Lung (tissue), 12 donors: ENCODE data around the gene UBAP1L. TPM values are rescaled to one million over a fixed set of nuclear protein-coding genes. Genes with fewer than 3 reads are reported as not detected.

Experiments
- ATAC-seq: fragments of 200-7000 bp; cut with Tn5 transposase; one replicate; pipeline ENCODE4 v1.9.1; 2020; ENCODE audit warnings: moderate number of reproducible peaks; ENCODE audit not compliant: insufficient read depth, low FRiP score
- DNase-seq, 3 donors: peaks; one replicate each; pipeline ENCODE4 v3.0.0-alpha.2; 2013 to 2017
- H3K27ac ChIP-seq, 2 donors: one replicate each; pipeline ENCODE4 v1.5.1; 2013; ENCODE audit warnings: mild to moderate bottlenecking in 2 of 2, moderate library complexity in 2 of 2, control low read depth in 1 of 2, inconsistent platforms in 1 of 2, low read depth in 1 of 2, low read length in 1 of 2
- H3K27me3 ChIP-seq, 3 donors: one replicate each; pipeline ENCODE4 v1.5.1; 2013; ENCODE audit warnings: low read length in 2 of 3; ENCODE audit not compliant: control insufficient read depth in 3 of 3, insufficient read depth in 3 of 3
- H3K36me3 ChIP-seq, 4 donors: one replicate each; pipeline ENCODE4 v1.5.1; 2013; ENCODE audit warnings: low read length in 4 of 4, mild to moderate bottlenecking in 1 of 4, moderate library complexity in 1 of 4; ENCODE audit not compliant: control insufficient read depth in 4 of 4, insufficient read depth in 4 of 4
- H3K4me1 ChIP-seq, 5 donors: one replicate each; pipeline ENCODE4 v1.5.1; 2013; ENCODE audit warnings: low read length in 5 of 5, mild to moderate bottlenecking in 2 of 5, moderate library complexity in 1 of 5; ENCODE audit not compliant: control insufficient read depth in 5 of 5, insufficient read depth in 5 of 5
- H3K4me3 ChIP-seq: one replicate; pipeline ENCODE4 v1.5.1; 2013; ENCODE audit warnings: mild to moderate bottlenecking, control low read depth, moderate library complexity
- H3K9ac ChIP-seq, 2 donors: one replicate each; pipeline ENCODE4 v1.5.1; 2013; ENCODE audit warnings: low read length in 2 of 2, control low read depth in 1 of 2; ENCODE audit not compliant: insufficient read depth in 1 of 2
- H3K9me3 ChIP-seq, 4 donors: one replicate each; pipeline ENCODE4 v1.5.1; 2013; ENCODE audit warnings: low read length in 3 of 4, mild to moderate bottlenecking in 1 of 4, moderate library complexity in 1 of 4; ENCODE audit not compliant: control insufficient read depth in 4 of 4, insufficient read depth in 3 of 4
- WGBS, 2 donors: extraction: QIAGEN DNeasy Blood & Tissue Kit; methylation state at CpG; one replicate each; pipeline ENCODE4 v1.1.7; 2013; 5-methylcytosine and 5-hydroxymethylcytosine counted together
- polyA plus RNA-seq, 2 donors: library from polyadenylated mRNA; stranded (reverse); fragments of 200-250 nt; gene quantifications; one replicate each; pipeline ENCODE4 v1.2.1, GENCODE V29; 2013
- total RNA-seq, 2 donors: library from RNA; depleted of rRNA in 1 of 2; stranded (reverse); fragments of >200 nt in 1 of 2; gene quantifications; one replicate each; pipeline ENCODE4 v1.2.1, GENCODE V29; 2014 to 2021
- TF ChIP-seq, protein P1 (sequence below): IDR thresholded peaks from 2 replicates; pipeline ENCODE4 v1.5.1; 2012; ENCODE audit warnings: mild to moderate bottlenecking; ENCODE audit errors: control extremely low read depth, extremely low read depth
- donor health status: control.
- donor health status: control.
- donor health status: Bipolar disorder and iron deficiency.
- donor health status: healthy.
- donor health status: DM: yes; HTN: yes; CAD: no.

UBAP1L gene
- total and polyA plus RNA-seq, 4 donors = 0.96 to 5.4 (median 3.4) TPM

DNA sequence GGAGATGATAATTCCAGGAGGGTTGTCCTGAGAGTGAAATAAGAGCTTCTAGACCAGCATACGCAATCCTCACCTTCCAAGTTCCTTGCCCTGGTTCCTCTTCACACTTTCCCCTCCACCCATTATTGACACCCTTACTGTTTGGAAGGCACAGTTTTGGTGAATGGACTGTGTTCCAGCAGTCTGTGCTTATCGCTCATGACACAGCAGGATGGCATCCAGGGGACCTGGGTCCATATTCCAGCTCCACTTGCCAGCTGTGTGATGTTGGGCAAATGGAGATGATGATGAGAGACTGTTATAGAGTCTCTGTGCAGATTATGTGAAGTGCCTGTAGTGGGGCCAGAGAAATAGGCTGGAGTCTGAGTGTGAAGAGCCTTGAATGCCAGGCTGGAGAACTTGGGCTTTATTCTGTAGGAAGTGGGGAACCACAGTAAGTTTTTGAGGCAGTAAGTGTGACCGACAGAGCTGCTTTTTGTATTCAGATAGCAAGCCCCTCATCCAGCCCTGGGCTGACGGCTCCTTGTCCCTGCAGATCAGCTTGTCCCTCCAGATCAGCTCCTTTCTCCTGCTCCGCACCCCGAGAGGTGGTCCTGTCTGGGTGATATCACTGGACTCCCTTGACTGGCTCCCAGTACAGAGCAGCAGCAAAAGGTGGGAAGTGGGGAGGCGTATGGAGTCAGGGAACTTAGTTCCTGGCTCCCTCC lies 30.3 kb downstream of the UBAP1L start:
- DNase-seq = no peak
- Histone ChIP-seq H3K36me3 (no peaks in the 10 kb centered on the region), H3K27ac (peak overlapping the region in 1 of 2 donors; percentile 71), H3K9ac (peak overlapping the region in 1 of 2 donors; percentile 8), H3K9me3 (no peaks in the 10 kb centered on the region), H3K27me3 (no peaks in the 10 kb centered on the region), H3K4me3 (no peak overlapping the region), H3K4me1 (peaks cover 3 to 94% (median 82%) of the 10 kb centered on the region in 5 donors)
- 77 to 84% methylated on average over 7 of the region's 7 CpGs for WGBS, 2 donors
- TF ChIP-seq, protein P1, sequence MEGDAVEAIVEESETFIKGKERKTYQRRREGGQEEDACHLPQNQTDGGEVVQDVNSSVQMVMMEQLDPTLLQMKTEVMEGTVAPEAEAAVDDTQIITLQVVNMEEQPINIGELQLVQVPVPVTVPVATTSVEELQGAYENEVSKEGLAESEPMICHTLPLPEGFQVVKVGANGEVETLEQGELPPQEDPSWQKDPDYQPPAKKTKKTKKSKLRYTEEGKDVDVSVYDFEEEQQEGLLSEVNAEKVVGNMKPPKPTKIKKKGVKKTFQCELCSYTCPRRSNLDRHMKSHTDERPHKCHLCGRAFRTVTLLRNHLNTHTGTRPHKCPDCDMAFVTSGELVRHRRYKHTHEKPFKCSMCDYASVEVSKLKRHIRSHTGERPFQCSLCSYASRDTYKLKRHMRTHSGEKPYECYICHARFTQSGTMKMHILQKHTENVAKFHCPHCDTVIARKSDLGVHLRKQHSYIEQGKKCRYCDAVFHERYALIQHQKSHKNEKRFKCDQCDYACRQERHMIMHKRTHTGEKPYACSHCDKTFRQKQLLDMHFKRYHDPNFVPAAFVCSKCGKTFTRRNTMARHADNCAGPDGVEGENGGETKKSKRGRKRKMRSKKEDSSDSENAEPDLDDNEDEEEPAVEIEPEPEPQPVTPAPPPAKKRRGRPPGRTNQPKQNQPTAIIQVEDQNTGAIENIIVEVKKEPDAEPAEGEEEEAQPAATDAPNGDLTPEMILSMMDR = no peak
- no peak for ATAC-seq

DNA sequence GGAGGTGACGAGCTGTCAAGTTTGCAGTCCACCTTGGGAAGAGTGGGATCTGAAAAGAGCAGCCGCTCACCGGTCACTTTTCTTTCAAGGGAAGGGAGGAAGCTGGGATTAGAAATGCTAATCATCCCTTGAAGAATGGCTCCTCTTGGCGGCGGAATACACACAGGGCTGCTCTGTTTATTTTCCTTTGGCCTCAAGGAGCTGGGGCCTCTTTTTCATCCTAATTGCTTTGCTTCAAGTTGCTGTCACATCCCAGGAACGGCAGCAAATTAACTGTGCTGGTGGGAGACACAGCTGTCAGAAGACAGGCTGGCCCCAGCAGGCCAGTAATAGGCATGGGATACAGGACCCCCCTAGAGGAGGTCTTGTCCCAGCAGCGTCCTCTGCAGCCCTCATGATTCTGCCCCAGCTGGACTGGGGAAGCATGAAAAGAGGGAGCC lies 31.7 kb downstream of the UBAP1L start:
- Histone ChIP-seq H3K36me3 (no peaks in the 10 kb centered on the region), H3K27me3 (no peaks in the 10 kb centered on the region), H3K9me3 (no peaks in the 10 kb centered on the region), H3K4me1 (peaks cover 3 to 80% (median 74%) of the 10 kb centered on the region in 5 donors), H3K9ac (no peak overlapping the region), H3K4me3 (no peak overlapping the region), H3K27ac (peak overlapping the region in 1 of 2 donors; percentile 0)
- ATAC-seq (no peak), DNase-seq (peak; percentile 97 to 99 (median 98))
- TF ChIP-seq, protein P1 = peak; percentile 24
- 38 to 65% methylated on average over 7 of the region's 7 CpGs for WGBS, 2 donors

DNA sequence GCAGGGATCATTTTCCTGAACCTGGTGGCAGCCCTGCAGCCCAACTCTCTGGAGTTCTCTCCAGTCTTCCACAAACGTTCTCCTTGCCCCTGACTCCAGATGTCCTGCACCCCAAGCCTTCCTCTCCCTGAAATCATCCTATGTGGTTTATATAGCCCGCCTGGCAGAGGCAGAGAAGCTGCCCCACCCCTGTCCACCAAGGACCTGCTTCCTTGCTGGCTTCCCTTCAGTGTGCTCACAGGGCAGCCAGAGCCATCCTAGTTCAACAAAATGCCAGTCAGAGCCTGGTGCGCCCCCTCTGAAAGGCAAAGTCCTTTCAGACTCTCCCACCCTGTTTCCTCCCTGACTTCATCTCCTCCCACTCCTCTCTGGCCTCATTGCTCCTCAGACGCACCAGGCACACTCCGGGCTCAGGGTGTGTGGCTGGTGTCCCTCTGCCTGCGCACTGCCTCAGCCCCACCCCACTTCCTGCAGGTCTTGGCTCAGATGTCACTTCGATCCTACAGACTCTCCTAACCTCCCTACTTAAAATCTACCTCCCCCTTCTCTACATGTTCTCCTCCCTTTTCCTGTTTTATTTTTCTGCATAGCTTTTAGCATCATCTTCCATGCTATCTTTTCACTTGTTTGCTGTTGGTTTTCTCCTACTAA lies 32.6 kb downstream of the UBAP1L start:
- TF ChIP-seq, protein P1 = no peak
- ATAC-seq (no peak), DNase-seq (peak in 1 of 3 donors; percentile 56)
- H3K27ac ChIP-seq = peak overlapping the region in 1 of 2 donors; percentile 55
- H3K9me3 ChIP-seq = peaks cover 0 to 2% (median 0%) of the 10 kb centered on the region in 4 donors
- H3K27me3 ChIP-seq = no peaks in the 10 kb centered on the region
- WGBS, 2 donors = 6 to 9% methylated on average over 7 of the region's 7 CpGs
- no peaks in the 10 kb centered on the region for H3K36me3 ChIP-seq
- H3K9ac ChIP-seq = peak overlapping the region in 1 of 2 donors; percentile 38
- H3K4me1 ChIP-seq = peaks cover 7 to 77% (median 65%) of the 10 kb centered on the region in 5 donors
- no peak overlapping the region for H3K4me3 ChIP-seq
